Prostate gland (tissue), 2 donors: ENCODE results near the gene MRTFB. TPM values are rescaled to one million over a fixed set of nuclear protein-coding genes. Genes with fewer than 3 reads are reported as not detected.

Source experiments
- DNase-seq: peaks from one replicate; pipeline ENCODE4 v3.0.0-alpha.2; 2019; ENCODE audit warnings: low spot score
- H3K27ac ChIP-seq, 2 donors: fragments of 200-600 bp; sonication (generic); 2 replicates each; pipeline ENCODE4 v1.5.1; 2017 to 2019
- H3K27me3 ChIP-seq: fragments of 200-600 bp; sonication (generic); replicated peaks from 2 replicates; pipeline ENCODE4 v1.5.1; 2019; ENCODE audit not compliant: insufficient read depth
- H3K36me3 ChIP-seq, 2 donors: fragments of 200-600 bp; sonication (generic); 1 replicate in 1 of 2; 2 replicates in 1 of 2; pipeline versions ENCODE4 v1.5.1 to v1.8.1; 2017 to 2019
- H3K4me1 ChIP-seq: fragments of 200-600 bp; sonication (generic); replicated peaks from 2 replicates; pipeline ENCODE4 v1.5.1; 2019
- H3K4me3 ChIP-seq, 2 donors: fragments of 200-600 bp; sonication (generic); 2 replicates each; pipeline ENCODE4 v1.5.1; 2017 to 2019
- H3K9me3 ChIP-seq: fragments of 200-600 bp; sonication (generic); 2 replicates; pipeline ENCODE4 v1.5.1; 2017
- CTCF ChIP-seq, 4 experiments: fragments of 200-600 bp in 2 of 4; fragments of 450-650 bp in 2 of 4; sonication (generic) in 2 of 4; IDR thresholded peaks; 1 replicate in 3 of 4; 2 replicates in 1 of 4; pipeline ENCODE4 v1.5.1; 2016 to 2019; ENCODE audit warnings: antibody characterized with exemption in 4 of 4, mild to moderate bottlenecking in 2 of 4, moderate library complexity in 2 of 4
- POLR2A ChIP-seq: fragments of 450-650 bp; IDR thresholded peaks from one replicate; pipeline ENCODE4 v1.6.1; 2016; ENCODE audit warnings: antibody characterized with exemption, mild to moderate bottlenecking
- POLR2AphosphoS5 ChIP-seq: sonication (generic); formaldehyde crosslinking; IDR thresholded peaks from one replicate; pipeline ENCODE4 v1.6.1; 2017; ENCODE audit warnings: antibody characterized with exemption
- whole genome bisulfite sequencing: methylation state at CpG from one replicate; pipeline ENCODE4 v1.1.5; 2018; 5-methylcytosine and 5-hydroxymethylcytosine counted together
- intact Hi-C: fragments of 100-400 bp; cut with DNase I; formaldehyde crosslinking; loops from one replicate; pipeline ENCODE4 v1.14.2; 2022
- total RNA-seq, 2 donors: library from RNA; depleted of rRNA; stranded (reverse); fragments of >200 nt; gene quantifications; one replicate each; pipeline ENCODE4 v1.1.0, GENCODE V29; 2016

MRTFB gene
- total RNA-seq, 2 donors from 2014 or later, result 46.5 to 102 TPM

- no peak overlapping the region for H3K4me3 ChIP-seq
- TF ChIP-seq POLR2AphosphoS5, result no peak
- TF ChIP-seq POLR2A, result no peak
- no peak for TF ChIP-seq CTCF (IDR thresholded peaks at IDR 0.05)
- no peaks in the 10 kb centered on the region for H3K36me3 ChIP-seq
- no peaks in the 10 kb centered on the region for H3K27me3 ChIP-seq
- 92% methylated on average over 1 of the region's 1 CpG for WGBS
- peaks cover 16% of the 10 kb centered on the region for H3K4me1 ChIP-seq
- H3K9me3 ChIP-seq, result no peaks in the 10 kb centered on the region
- peak overlapping the region in 1 of 2 donors; percentile 59 for H3K27ac ChIP-seq
- intact Hi-C loops, result no loop called here
- no peak for DNase-seq
Measured at GRCh38 chr16:14308368-14308723, 237.2 kb downstream of the MRTFB start.

- H3K4me3 ChIP-seq, result no peak overlapping the region
- DNase-seq, result peak; percentile 36
- intact Hi-C loops, result no loop called here
Measured at GRCh38 chr16:14309001-14309886, 238.1 kb downstream of the MRTFB start.

GRCh38 chr16:14309906-14310305 lies 238.8 kb downstream of the MRTFB start:
- no peak overlapping the region for H3K4me3 ChIP-seq
- no peak for DNase-seq
- no peak for TF ChIP-seq CTCF (IDR thresholded peaks at IDR 0.05)
- TF ChIP-seq POLR2AphosphoS5, result no peak
- TF ChIP-seq POLR2A, result no peak
- no peaks in the 10 kb centered on the region for H3K9me3 ChIP-seq
- H3K27ac ChIP-seq, result peak overlapping the region; percentile 51 to 59
- WGBS, result 78% methylated on average over 10 of the region's 10 CpGs
- no peaks in the 10 kb centered on the region for H3K27me3 ChIP-seq
- H3K4me1 ChIP-seq, result peaks cover 14% of the 10 kb centered on the region
- intact Hi-C loops, result no loop called here
- no peaks in the 10 kb centered on the region for H3K36me3 ChIP-seq

More at GRCh38 chr16:14309001-14309886, 238.1 kb downstream of the MRTFB start:
- peak overlapping the region; percentile 51 to 59 for H3K27ac ChIP-seq
- no peaks in the 10 kb centered on the region for H3K27me3 ChIP-seq
- TF ChIP-seq POLR2A (no peak), CTCF (IDR thresholded peaks at IDR 0.05) (peak in 1 of 4 experiments; percentile 21), POLR2AphosphoS5 (peak; percentile 39)
- no peaks in the 10 kb centered on the region for H3K36me3 ChIP-seq
- H3K4me1 ChIP-seq, result peaks cover 16% of the 10 kb centered on the region
- no peaks in the 10 kb centered on the region for H3K9me3 ChIP-seq
- WGBS, result 38% methylated on average over 26 of the region's 26 CpGs

GRCh38 chr16:14310519-14310991 lies 239.4 kb downstream of the MRTFB start:
- Histone ChIP-seq H3K27ac (peak overlapping the region in 1 of 2 donors; percentile 25), H3K4me1 (peaks cover 11% of the 10 kb centered on the region), H3K4me3 (no peak overlapping the region), H3K9me3 (no peaks in the 10 kb centered on the region), H3K36me3 (no peaks in the 10 kb centered on the region), H3K27me3 (no peaks in the 10 kb centered on the region)
- no peak for DNase-seq
- whole genome bisulfite sequencing, result 68% methylated on average over 8 of the region's 10 CpGs
- TF ChIP-seq POLR2A (no peak), POLR2AphosphoS5 (no peak), CTCF (IDR thresholded peaks at IDR 0.05) (no peak)
- intact Hi-C loops, result no loop called here

GRCh38 chr16:14314116-14314515 lies 243.0 kb downstream of the MRTFB start:
- Histone ChIP-seq H3K4me1 (peaks cover 5% of the 10 kb centered on the region), H3K4me3 (no peak overlapping the region), H3K9me3 (no peaks in the 10 kb centered on the region), H3K27me3 (no peaks in the 10 kb centered on the region), H3K27ac (no peak overlapping the region), H3K36me3 (no peaks in the 10 kb centered on the region)
- no peak for TF ChIP-seq POLR2A
- no peak for TF ChIP-seq CTCF (IDR thresholded peaks at IDR 0.05)
- TF ChIP-seq POLR2AphosphoS5, result no peak
- intact Hi-C loops, result no loop called here
- no peak for DNase-seq
- 100% methylated on average over 1 of the region's 1 CpG for WGBS
